ENCODE measurements around the gene YES1. TPM values are rescaled to one million over a fixed set of nuclear protein-coding genes. Genes with fewer than 3 reads are reported as not detected.
"Not testable (repeated sequence)": the region's sequence is repeated elsewhere in the genome, so short reads cannot be mapped to it uniquely, and the experiment has no call there.

Gene YES1
- total RNA-seq, 1 experiment from 2014 or later, result 81.9 TPM

- no peak for DNase-seq (ENCODE audit: low spot score)
- in situ Hi-C loops (cut with HindIII; ENCODE audit: low sequenced_read_pairs), result no loop called here
Observed at GRCh38 chr18:805008-805754, 6.9 kb downstream of the YES1 start.

GRCh38 chr18:801137-801536 lies 10.9 kb downstream of the YES1 start:
- in situ Hi-C loops (cut with HindIII; ENCODE audit: low sequenced_read_pairs), result no loop called here

DNA sequence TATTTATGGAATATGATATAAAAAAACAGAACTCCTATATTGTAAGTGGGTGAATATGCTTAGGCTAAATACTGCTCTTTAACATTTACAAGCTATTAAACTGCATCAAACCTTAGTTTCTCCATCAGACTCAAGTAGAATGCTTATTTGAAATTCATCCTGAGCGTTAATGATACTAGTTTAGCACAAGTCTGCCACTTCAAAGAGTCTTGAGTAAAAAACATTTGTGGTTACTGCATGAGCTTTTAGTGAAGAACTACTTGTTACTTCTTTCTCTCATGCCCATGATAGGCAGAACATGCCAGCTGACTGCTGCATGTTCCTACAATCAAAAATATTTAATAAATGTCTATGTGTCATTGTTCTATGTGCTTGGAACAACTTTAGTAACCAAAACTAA lies 12.1 kb downstream of the YES1 start:
- in situ Hi-C loops (cut with HindIII; ENCODE audit: low sequenced_read_pairs), result no loop called here
- DNase-seq (ENCODE audit: low spot score), result no peak

More at GRCh38 chr18:801137-801536, 10.9 kb downstream of the YES1 start:
- no peak for DNase-seq (ENCODE audit: low spot score)

DNA sequence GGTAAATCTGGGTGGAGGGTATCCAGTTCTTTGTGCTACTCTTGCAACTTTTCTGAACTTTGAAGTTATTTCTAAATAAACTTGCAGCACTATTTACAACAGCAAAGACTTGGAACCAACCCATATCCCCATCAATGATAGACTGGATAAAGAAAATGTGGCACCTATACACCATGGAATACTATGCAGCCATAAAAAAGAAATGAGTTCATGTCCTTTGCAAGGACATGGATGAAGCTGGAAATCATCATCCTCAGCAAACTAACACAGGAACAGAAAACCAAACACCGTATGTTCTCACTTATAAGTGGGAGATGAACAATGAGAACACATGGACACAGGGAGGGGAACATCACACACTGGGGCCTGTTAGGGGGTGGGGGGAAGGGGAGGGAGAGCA lies 16.7 kb downstream of the YES1 start:
- DNase-seq (ENCODE audit: low spot score); in situ Hi-C loops (cut with HindIII; ENCODE audit: low sequenced_read_pairs): not testable (repeated sequence)

DNA sequence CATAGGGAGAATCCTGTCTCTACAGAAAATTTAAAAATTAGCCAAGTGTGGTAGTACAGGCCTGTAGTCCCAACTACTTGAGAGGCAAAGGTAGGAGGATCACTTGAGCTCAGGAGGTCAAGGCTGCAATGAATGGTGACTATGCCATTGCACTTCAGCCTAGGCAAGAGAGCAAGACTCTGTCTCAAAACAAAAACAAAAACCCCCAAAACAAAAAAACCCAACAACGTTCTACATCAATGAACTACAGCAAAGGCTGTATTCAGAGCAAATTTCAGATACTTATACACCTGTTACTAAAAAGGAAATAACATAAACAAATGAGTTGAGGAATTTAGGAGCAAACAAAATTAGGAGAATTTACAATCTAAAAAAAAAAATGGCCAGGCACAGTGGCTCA lies 22.6 kb downstream of the YES1 start:
- in situ Hi-C loops (cut with HindIII; ENCODE audit: low sequenced_read_pairs), result no loop called here
- no peak for DNase-seq (ENCODE audit: low spot score)

GRCh38 chr18:785242-785641 lies 26.8 kb downstream of the YES1 start:
- in situ Hi-C loops (cut with HindIII; ENCODE audit: low sequenced_read_pairs), result no loop called here

DNA sequence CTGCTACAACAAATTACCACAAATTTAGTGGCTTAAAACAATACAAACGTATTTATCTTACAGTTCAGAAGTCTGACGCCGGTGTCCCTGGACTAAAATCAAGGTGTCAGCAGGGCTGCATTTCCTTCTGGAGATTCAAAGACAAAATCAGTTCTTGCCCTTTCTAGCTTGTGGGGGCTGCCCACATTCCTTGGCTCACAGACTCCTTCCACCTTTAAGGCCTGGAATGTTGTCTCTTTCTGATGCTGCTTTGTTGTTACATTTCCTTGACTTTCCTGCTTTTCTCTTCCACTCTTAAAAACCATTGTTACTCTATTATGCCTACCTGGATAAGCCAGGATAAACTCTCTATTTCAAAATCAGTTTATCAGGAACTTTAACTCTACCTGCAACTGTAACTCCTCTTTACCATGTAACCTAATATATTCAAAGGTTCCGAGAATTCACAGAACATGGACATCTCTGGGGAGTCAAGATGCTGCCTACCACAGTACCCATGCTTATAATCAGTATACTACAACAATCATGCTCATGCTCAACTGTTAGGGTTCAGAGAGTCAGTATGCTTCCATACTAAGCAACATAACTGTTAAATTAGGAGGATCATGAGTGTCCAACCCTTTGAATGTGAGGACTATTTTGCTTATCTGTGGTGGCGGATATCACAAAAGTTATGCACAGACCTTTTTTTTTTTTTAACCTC lies 27.4 kb downstream of the YES1 start:
- DNase-seq (ENCODE audit: low spot score), result no peak
- in situ Hi-C loops (cut with HindIII; ENCODE audit: low sequenced_read_pairs), result no loop called here

More at GRCh38 chr18:785242-785641, 26.8 kb downstream of the YES1 start:
- DNase-seq (ENCODE audit: low spot score), result no peak

GRCh38 chr18:778194-778927 lies 33.7 kb downstream of the YES1 start:
- in situ Hi-C loops (cut with HindIII; ENCODE audit: low sequenced_read_pairs), result no loop called here
- no peak for DNase-seq (ENCODE audit: low spot score)

GRCh38 chr18:777021-777420 lies 35.0 kb downstream of the YES1 start:
- DNase-seq (ENCODE audit: low spot score), result no peak
- in situ Hi-C loops (cut with HindIII; ENCODE audit: low sequenced_read_pairs), result no loop called here

DNA sequence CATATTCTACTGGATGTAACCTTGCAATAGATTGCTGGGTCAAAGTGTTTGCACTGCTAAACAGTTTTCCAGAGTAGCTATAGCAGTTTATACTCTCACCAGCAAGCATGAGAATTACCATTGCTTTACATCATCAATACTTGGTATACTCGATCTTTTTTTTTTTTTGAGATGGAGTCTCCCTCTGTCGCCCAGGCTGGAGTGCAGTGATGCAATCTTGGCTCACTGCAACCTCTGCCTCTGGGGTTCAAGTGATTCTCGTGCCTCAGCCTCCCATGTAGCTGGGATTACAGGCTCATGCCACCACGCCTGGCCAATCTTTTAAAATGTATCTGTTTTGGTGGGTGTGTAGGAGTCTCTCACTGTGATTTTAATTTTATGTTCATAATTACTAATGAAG lies 36.0 kb downstream of the YES1 start:
- in situ Hi-C loops (cut with HindIII; ENCODE audit: low sequenced_read_pairs); DNase-seq (ENCODE audit: low spot score): not testable (repeated sequence)

- DNase-seq (ENCODE audit: low spot score), result no peak
- in situ Hi-C loops (cut with HindIII; ENCODE audit: low sequenced_read_pairs), result no loop called here
Observed at GRCh38 chr18:774811-775210, 37.2 kb downstream of the YES1 start.

- in situ Hi-C loops (cut with HindIII; ENCODE audit: low sequenced_read_pairs), result no loop called here
- no peak for DNase-seq (ENCODE audit: low spot score)
Observed at GRCh38 chr18:773980-774624, 37.9 kb downstream of the YES1 start.

DNA sequence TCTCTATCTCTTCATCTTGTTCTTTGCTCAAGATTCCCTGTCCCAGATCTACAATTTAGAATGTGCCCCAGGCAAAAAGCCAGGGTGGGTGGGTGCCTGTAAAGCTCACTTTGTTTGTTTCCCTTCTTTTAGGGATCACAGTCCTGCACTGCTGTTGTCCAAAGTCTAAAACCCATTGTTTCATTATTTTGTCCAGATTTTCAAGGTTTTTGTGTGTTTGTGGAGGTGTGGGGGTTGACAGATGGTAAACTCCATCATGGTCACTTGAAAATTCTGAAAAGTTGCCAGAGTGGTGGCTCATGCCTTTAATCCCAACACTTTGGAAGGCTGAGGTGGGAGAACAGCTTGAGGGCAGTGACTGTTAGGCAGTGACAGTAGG lies 41.5 kb downstream of the YES1 start:
- no peak for DNase-seq (ENCODE audit: low spot score)
- in situ Hi-C loops (cut with HindIII; ENCODE audit: low sequenced_read_pairs), result no loop called here

- DNase-seq (ENCODE audit: low spot score), result no peak
- in situ Hi-C loops (cut with HindIII; ENCODE audit: low sequenced_read_pairs), result no loop called here
Observed at GRCh38 chr18:767961-768360, 44.1 kb downstream of the YES1 start.

DNA sequence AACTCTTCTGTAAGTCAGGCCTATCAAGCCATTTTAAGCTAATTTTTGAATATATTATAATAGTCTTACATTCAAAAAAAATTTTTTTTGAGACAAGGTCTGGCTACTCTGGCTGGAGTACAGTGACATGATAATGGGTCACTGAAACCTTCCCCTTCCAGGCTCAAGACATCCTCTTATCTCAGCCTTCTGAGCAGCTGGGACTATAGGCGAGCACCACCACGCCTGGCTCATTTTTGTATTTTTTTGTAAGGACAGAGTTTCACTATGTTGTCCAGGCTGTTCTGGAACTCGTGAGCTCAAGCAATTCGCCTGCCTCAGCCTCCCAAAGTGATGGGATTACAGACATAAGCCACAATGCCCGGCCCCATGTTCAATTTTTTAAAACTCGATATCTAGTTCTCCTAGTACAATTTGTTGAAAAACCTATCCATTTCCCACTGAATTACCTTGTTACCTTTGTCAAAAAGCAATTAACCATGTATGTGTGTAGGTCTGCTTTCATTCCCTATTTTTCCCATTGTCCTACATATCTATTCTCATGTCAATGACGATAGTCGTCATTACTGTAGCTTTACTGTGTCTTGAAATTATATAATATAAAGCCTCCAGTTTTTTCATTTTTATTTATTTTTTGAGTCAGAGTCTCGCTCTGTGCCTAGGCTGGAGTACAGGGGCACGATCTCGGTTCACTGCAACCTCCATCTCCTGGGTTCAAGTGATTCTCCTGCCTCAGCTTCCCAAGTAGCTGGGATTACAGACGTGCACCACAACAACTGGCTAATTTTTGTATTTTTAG lies 44.8 kb downstream of the YES1 start:
- in situ Hi-C loops (cut with HindIII; ENCODE audit: low sequenced_read_pairs), result no loop called here
- no peak for DNase-seq (ENCODE audit: low spot score)

DNA sequence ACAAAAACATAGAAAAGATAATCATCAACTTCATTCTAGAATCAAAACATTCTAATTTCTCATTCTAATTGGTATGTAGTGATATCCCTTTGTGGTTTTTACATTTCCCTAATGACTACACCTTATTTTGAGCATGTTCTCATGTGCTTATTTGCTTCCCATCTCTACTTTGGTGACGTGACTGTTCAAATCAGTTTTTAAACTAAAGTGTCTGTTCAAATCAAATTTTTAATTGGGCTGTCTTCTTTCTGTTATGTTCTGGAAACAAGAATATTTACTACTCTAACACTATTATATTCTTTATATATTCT lies 45.5 kb downstream of the YES1 start:
- no peak for DNase-seq (ENCODE audit: low spot score)
- in situ Hi-C loops (cut with HindIII; ENCODE audit: low sequenced_read_pairs), result no loop called here

DNA sequence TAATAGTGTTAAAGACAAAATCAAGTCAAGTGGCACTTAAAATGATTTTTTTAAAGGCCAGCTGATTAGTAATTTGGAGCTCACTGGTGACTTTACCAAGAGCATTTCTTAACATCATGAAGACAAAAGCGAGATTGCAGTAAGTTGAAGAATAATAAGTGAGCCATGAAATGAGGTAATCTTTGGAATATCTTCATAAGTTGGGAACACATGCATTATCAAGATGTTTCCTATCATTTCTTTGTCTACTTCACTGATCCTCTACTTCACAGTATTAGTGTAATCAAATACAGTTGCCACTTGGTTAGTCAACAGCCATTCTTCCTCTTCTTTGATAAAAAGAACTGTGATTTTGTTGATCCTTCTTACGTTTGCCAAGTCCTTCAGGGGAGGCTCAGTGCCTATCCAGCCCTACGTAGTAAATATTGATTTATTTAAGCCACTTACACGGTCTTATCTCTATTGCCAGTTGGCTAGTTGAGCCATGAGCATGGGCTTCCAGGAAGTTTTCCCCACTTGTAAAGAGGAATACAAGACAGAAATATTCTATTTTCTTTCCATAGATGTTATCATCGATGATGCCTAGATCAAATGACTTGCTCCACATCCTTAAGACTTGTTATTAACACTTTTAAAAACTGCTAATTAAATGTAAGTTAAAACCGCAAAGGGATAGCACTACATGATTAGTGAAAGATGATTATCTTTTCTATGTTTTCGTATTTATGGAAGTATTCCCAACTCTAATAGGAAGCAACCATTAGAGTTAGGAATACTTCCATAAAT lies 46.1 kb downstream of the YES1 start:
- in situ Hi-C loops (cut with HindIII; ENCODE audit: low sequenced_read_pairs), result no loop called here
- no peak for DNase-seq (ENCODE audit: low spot score)

GRCh38 chr18:759864-760263 lies 52.2 kb downstream of the YES1 start:
- in situ Hi-C loops (cut with HindIII; ENCODE audit: low sequenced_read_pairs); DNase-seq (ENCODE audit: low spot score): not testable (repeated sequence)
